CD4-positive, CD25-positive, alpha-beta regulatory T cell (primary cell): Measurements from ENCODE around the gene WASHC3. TPM values are rescaled to one million over a fixed set of nuclear protein-coding genes. Genes with fewer than 3 reads are reported as not detected.

Source experiments
- ATAC-seq, 2 donors: fragments of 150-1000 bp; cut with Tn5 transposase; one replicate each; pipeline ENCODE4 v1.10.0; 2021; ENCODE audit warnings: low read depth in 2 of 2, moderate number of reproducible peaks in 2 of 2, moderate library complexity in 1 of 2
- DNase-seq, 3 donors: peaks; one replicate each; pipeline versions ENCODE4 v3.0.0 to v3.0.0-alpha.2; 2012 to 2022; ENCODE audit warnings: mixed read lengths in 1 of 3
- H3K27ac ChIP-seq: one replicate; pipeline ENCODE4 v1.7.0; 2013; ENCODE audit warnings: mild to moderate bottlenecking, low read length; ENCODE audit not compliant: insufficient read depth, poor library complexity, severe bottlenecking
- H3K27me3 ChIP-seq: one replicate; pipeline ENCODE4 v1.7.0; 2013; ENCODE audit warnings: low read length; ENCODE audit not compliant: control insufficient read depth, insufficient read depth
- H3K36me3 ChIP-seq: one replicate; pipeline ENCODE4 v1.7.0; 2013; ENCODE audit warnings: mild to moderate bottlenecking, low read length, moderate library complexity; ENCODE audit not compliant: control insufficient read depth, insufficient read depth
- H3K4me1 ChIP-seq: 2 replicates; pipeline ENCODE4 v1.7.0; 2013; ENCODE audit warnings: mild to moderate bottlenecking, low read length; ENCODE audit not compliant: insufficient read depth, control insufficient read depth, poor library complexity, severe bottlenecking
- H3K4me3 ChIP-seq: one replicate; pipeline ENCODE4 v1.7.0; 2013; ENCODE audit warnings: low read depth, mild to moderate bottlenecking, low read length, moderate library complexity
- H3K9me3 ChIP-seq, 2 experiments: 1 replicate in 1 of 2; 2 replicates in 1 of 2; pipeline ENCODE4 v1.7.0; 2013; ENCODE audit warnings: low read length in 2 of 2, mild to moderate bottlenecking in 1 of 2, moderate library complexity in 1 of 2; ENCODE audit not compliant: control insufficient read depth in 2 of 2
- H3K27ac Mint-ChIP-seq, 3 donors: one replicate each; pipeline ENCODE4 v1.8.0; 2020 to 2022; ENCODE audit warnings: mild to moderate bottlenecking in 3 of 3, mixed read lengths in 3 of 3, moderate library complexity in 2 of 3
- H3K27me3 Mint-ChIP-seq: one replicate; pipeline ENCODE4 v1.8.0; 2022; ENCODE audit warnings: mild to moderate bottlenecking, mixed read lengths
- H3K36me3 Mint-ChIP-seq: one replicate; pipeline ENCODE4 v1.8.0; 2020; ENCODE audit warnings: mixed read lengths
- H3K4me1 Mint-ChIP-seq, 4 donors: one replicate each; pipeline ENCODE4 v1.8.0; 2020 to 2022; ENCODE audit warnings: mixed read lengths in 4 of 4, mild to moderate bottlenecking in 1 of 4
- H3K4me3 Mint-ChIP-seq, 4 donors: one replicate each; pipeline ENCODE4 v1.8.0; 2020 to 2022; ENCODE audit warnings: mild to moderate bottlenecking in 4 of 4, mixed read lengths in 4 of 4, moderate library complexity in 3 of 4
- H3K9me3 Mint-ChIP-seq, 7 donors: one replicate each; pipeline ENCODE4 v1.8.0; 2020 to 2022; ENCODE audit warnings: mixed read lengths in 7 of 7, mild to moderate bottlenecking in 3 of 7, moderate library complexity in 2 of 7
- polyA plus RNA-seq, 4 donors: library from polyadenylated mRNA; unstranded; fragments of 300-500 nt; fragmentation: Illumina TruSeq; gene quantifications; one replicate each; pipeline ENCODE4 v1.2.3, GENCODE V29; 2021
- total RNA-seq: library from RNA; stranded (reverse); gene quantifications from one replicate; pipeline ENCODE4 v1.2.3, GENCODE V29; 2022

The WASHC3 gene
- total and polyA plus RNA-seq, 5 donors from 2014 or later, result 50.7 to 168 (median 140) TPM

DNA sequence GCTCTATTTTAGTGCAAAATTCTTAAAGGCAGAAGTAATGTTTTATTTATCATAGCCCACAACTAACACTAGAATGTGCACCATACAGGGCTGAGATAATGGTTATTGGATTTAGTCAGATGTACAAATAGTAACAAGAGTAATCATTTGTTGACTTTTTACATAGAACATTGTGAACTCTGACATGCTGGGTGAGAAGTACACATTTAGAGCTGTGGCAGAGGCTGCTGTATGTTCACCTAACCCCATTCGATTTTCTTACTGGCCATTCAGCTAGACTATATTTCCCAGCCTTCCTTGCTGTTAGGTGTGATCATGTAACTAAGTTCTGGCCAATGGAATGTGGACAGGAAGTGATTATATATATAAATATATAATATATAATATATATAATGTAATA is 95.3 kb downstream of the WASHC3 start:
- H3K27ac Mint-ChIP-seq, result no peak overlapping the region
- Histone ChIP-seq H3K27me3 (no peaks in the 10 kb centered on the region), H3K4me1 (peaks cover 7% of the 10 kb centered on the region), H3K9me3 (no peaks in the 10 kb centered on the region), H3K27ac (no peak overlapping the region), H3K4me3 (no peak overlapping the region), H3K36me3 (no peaks in the 10 kb centered on the region)
- peaks cover 6 to 11% (median 8%) of the 10 kb centered on the region in 4 donors for H3K4me1 Mint-ChIP-seq
- no peak for DNase-seq
- no peak overlapping the region for H3K4me3 Mint-ChIP-seq
- no peaks in the 10 kb centered on the region for H3K36me3 Mint-ChIP-seq
- peaks cover 0 to 2% (median 0%) of the 10 kb centered on the region in 7 donors for H3K9me3 Mint-ChIP-seq
- ATAC-seq, result no peak
- H3K27me3 Mint-ChIP-seq, result peaks cover 5% of the 10 kb centered on the region

DNA sequence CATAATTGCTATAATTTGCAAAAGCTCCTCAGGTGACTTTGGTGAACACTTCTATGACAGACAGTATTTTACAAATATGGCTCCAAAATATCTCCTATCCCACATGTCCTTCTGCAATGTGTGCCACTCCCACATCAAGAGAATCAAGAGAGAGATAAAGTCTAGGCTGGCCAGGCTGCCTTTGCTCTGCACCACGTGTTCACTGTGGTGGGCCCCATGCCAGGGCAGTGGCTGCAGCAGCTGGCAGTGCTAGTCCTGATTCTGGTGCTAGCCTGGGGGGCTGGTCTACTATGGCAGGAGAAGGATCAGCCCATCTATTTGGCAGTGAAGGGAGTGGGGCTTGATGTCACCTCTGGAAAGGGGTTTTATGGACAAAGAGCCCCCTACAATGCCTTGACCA is 98.1 kb downstream of the WASHC3 start:
- Mint-ChIP-seq H3K36me3 (no peaks in the 10 kb centered on the region), H3K4me3 (no peak overlapping the region), H3K27ac (no peak overlapping the region), H3K27me3 (peaks cover 4% of the 10 kb centered on the region), H3K9me3 (peaks cover 0 to 10% (median 2%) of the 10 kb centered on the region in 7 donors), H3K4me1 (peaks cover 6 to 11% (median 8%) of the 10 kb centered on the region in 4 donors)
- H3K36me3 ChIP-seq, result no peaks in the 10 kb centered on the region
- no peak for ATAC-seq
- no peaks in the 10 kb centered on the region for H3K9me3 ChIP-seq
- no peak for DNase-seq
- H3K4me3 ChIP-seq, result no peak overlapping the region
- no peaks in the 10 kb centered on the region for H3K27me3 ChIP-seq
- H3K4me1 ChIP-seq, result peaks cover 7% of the 10 kb centered on the region
- no peak overlapping the region for H3K27ac ChIP-seq

Other genes starting within 250 kb of the WASHC3 start
- 53.6 TPM for gene GNPTAB, start 231.0 kb downstream of the WASHC3 start, total RNA-seq
- 10 to 100 TPM; 25.8 to 36.8 (median 30.6) TPM for gene GNPTAB, start 231.0 kb downstream of the WASHC3 start, polyA plus RNA-seq
- gene DRAM1, start 184.4 kb downstream of the WASHC3 start, total RNA-seq, result 3.5 TPM
- gene DRAM1, start 184.4 kb downstream of the WASHC3 start, polyA plus RNA-seq, result 1 to 10 TPM; 2.6 to 4.7 (median 3.7) TPM
- 17.2 TPM for gene NUP37, start 58.1 kb upstream of the WASHC3 start, total RNA-seq
- gene NUP37, start 58.1 kb upstream of the WASHC3 start, polyA plus RNA-seq, result 10 to 100 TPM; 37.8 to 44.7 (median 40.7) TPM
- gene PARPBP, start 58.2 kb upstream of the WASHC3 start, total RNA-seq, result 3.9 TPM
- gene PARPBP, start 58.2 kb upstream of the WASHC3 start, polyA plus RNA-seq, result 1 to 10 TPM; 2.6 to 5.1 (median 3.8) TPM
- 1.6 TPM for gene PMCH, start 135.8 kb upstream of the WASHC3 start, total RNA-seq
- gene PMCH, start 135.8 kb upstream of the WASHC3 start, polyA plus RNA-seq, result 10 to 100 TPM in 1 of 4 donors, 1 to 10 TPM in 3; 4.0 to 11.0 (median 6.1) TPM